ENCODE data around the gene AOC1. TPM values are rescaled to one million over a fixed set of nuclear protein-coding genes. Genes with fewer than 3 reads are reported as not detected.
"Not testable (repeated sequence)": the region's sequence is repeated elsewhere in the genome, so short reads cannot be mapped to it uniquely, and the experiment has no call there.

The AOC1 gene
- total and polyA plus RNA-seq, 7 donors, result 1.4 to 155 (median 47.3) TPM; not detected in 3

DNA sequence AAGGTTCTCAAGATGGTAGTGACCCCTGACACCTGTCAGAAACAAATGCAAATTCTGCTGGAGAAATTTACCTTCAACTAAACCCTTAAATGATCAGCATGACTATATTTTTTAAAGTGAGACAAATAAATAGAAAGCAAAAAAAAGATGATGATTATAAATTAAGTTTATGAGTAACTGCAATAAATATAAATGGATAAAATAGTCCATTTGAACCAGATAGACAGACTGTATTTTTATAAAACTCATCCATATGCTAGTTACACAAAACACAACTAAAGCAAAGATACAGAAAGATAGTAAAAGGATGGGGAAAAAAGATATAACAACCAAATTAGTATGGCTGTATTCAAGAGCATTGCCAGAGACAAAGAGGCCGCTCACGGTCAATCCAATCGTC, 45.9 kb upstream of the AOC1 start:
- Histone ChIP-seq H3K27me3 (peaks cover 0 to 19% (median 2%) of the 10 kb centered on the region in 3 donors), H3K36me3 (peaks cover 0 to 10% (median 0%) of the 10 kb centered on the region in 4 donors), H3K9me3 (peaks cover 0 to 14% (median 10%) of the 10 kb centered on the region in 4 donors), H3K4me1 (no peaks in the 10 kb centered on the region), H3K27ac (no peak overlapping the region), H3K4me3 (no peak overlapping the region)
- TF ChIP-seq POLR2A (IDR thresholded peaks at IDR 0.05) (no peak), EP300 (IDR thresholded peaks at IDR 0.05) (no peak), POLR2AphosphoS5 (IDR thresholded peaks at IDR 0.05) (no peak)
- TF ChIP-seq, protein P1, sequence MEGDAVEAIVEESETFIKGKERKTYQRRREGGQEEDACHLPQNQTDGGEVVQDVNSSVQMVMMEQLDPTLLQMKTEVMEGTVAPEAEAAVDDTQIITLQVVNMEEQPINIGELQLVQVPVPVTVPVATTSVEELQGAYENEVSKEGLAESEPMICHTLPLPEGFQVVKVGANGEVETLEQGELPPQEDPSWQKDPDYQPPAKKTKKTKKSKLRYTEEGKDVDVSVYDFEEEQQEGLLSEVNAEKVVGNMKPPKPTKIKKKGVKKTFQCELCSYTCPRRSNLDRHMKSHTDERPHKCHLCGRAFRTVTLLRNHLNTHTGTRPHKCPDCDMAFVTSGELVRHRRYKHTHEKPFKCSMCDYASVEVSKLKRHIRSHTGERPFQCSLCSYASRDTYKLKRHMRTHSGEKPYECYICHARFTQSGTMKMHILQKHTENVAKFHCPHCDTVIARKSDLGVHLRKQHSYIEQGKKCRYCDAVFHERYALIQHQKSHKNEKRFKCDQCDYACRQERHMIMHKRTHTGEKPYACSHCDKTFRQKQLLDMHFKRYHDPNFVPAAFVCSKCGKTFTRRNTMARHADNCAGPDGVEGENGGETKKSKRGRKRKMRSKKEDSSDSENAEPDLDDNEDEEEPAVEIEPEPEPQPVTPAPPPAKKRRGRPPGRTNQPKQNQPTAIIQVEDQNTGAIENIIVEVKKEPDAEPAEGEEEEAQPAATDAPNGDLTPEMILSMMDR (IDR thresholded peaks at IDR 0.05), result no peak
- DNase-seq, result no peak
- WGBS, 2 donors, result 97 to 98% methylated on average over 3 of the region's 3 CpGs
- intact Hi-C loops (cut with DNase I), result no loop called here

GRCh38 chr7:150806863-150807262, 45.5 kb upstream of the AOC1 start:
- whole genome bisulfite sequencing, 2 donors, result 92 to 94% methylated on average over 2 of the region's 2 CpGs
- Histone ChIP-seq H3K4me3 (no peak overlapping the region), H3K36me3 (peaks cover 0 to 10% (median 0%) of the 10 kb centered on the region in 4 donors), H3K27ac (no peak overlapping the region), H3K27me3 (peaks cover 0 to 15% (median 0%) of the 10 kb centered on the region in 3 donors), H3K4me1 (no peaks in the 10 kb centered on the region), H3K9me3 (peaks cover 0 to 14% (median 10%) of the 10 kb centered on the region in 4 donors)
- intact Hi-C loops (cut with DNase I), result no loop called here
- DNase-seq, result no peak
- TF ChIP-seq EP300 (IDR thresholded peaks at IDR 0.05) (no peak), POLR2A (IDR thresholded peaks at IDR 0.05) (no peak), POLR2AphosphoS5 (IDR thresholded peaks at IDR 0.05) (no peak)
- TF ChIP-seq, protein P1 (IDR thresholded peaks at IDR 0.05), result no peak

GRCh38 chr7:150807616-150808438, 44.5 kb upstream of the AOC1 start:
- DNase-seq; H3K36me3 ChIP-seq; H3K4me1 ChIP-seq; H3K27me3 ChIP-seq; intact Hi-C loops (cut with DNase I); H3K4me3 ChIP-seq; H3K27ac ChIP-seq: not testable (repeated sequence)
- 32 to 67% methylated on average over 13 of the region's 13 CpGs for WGBS, 2 donors
- peaks cover 0 to 14% (median 10%) of the 10 kb centered on the region in 4 donors for H3K9me3 ChIP-seq

DNA sequence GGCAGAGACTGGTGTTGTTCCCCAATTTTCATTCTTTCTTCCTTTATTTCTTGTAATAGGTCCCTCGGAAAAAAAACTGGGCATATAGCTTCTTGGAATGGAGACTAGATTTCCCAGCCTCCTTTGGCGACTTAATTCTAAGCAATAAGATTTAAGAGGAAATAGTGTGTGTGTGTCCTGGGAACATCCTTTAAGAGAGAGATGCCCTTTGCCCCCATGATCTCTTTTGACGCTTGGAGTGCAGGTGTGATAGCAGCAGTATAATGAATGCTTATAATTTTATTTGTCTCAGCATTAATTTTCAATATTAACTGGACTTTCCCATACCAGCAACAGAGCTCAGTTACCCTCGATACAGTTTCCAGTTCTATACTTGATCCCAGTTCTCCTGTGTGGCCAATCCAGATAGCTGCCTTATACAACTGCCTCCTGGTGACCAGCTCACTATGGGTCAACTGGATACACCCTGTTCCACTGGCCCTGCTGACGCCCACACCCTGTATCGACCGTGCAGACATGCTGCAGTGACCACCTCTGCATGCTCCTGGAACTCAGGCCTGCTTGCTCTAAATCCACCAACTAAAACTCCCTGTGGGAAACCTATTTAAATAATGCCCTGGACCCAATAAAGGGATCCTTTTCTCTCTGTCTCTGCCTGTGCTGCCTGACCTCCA, 37.9 kb upstream of the AOC1 start:
- Histone ChIP-seq H3K27me3 (no peaks in the 10 kb centered on the region), H3K27ac (no peak overlapping the region), H3K4me1 (no peaks in the 10 kb centered on the region), H3K9me3 (peaks cover 0 to 10% (median 0%) of the 10 kb centered on the region in 4 donors), H3K4me3 (no peak overlapping the region), H3K36me3 (no peaks in the 10 kb centered on the region)
- intact Hi-C loops (cut with DNase I), result no loop called here
- 42 to 79% methylated on average over 7 of the region's 7 CpGs for WGBS, 2 donors
- DNase-seq, result no peak
- TF ChIP-seq, protein P1 (IDR thresholded peaks at IDR 0.05), result no peak
- no peak for TF ChIP-seq POLR2AphosphoS5 (IDR thresholded peaks at IDR 0.05)

GRCh38 chr7:150818971-150819370, 33.3 kb upstream of the AOC1 start:
- H3K4me1 ChIP-seq, result no peaks in the 10 kb centered on the region
- DNase-seq, result no peak
- H3K27ac ChIP-seq, result no peak overlapping the region
- WGBS, 2 donors, result 75 to 86% methylated on average over 2 of the region's 2 CpGs
- no peaks in the 10 kb centered on the region for H3K27me3 ChIP-seq
- TF ChIP-seq POLR2A (IDR thresholded peaks at IDR 0.05) (no peak), POLR2AphosphoS5 (IDR thresholded peaks at IDR 0.05) (no peak), EP300 (IDR thresholded peaks at IDR 0.05) (no peak)
- TF ChIP-seq, protein P1 (IDR thresholded peaks at IDR 0.05), result no peak
- no peaks in the 10 kb centered on the region for H3K36me3 ChIP-seq
- no peak overlapping the region for H3K4me3 ChIP-seq
- intact Hi-C loops (cut with DNase I), result no loop called here
- H3K9me3 ChIP-seq, result peaks cover 0 to 10% (median 0%) of the 10 kb centered on the region in 4 donors
